GM12891 (cell line): Measurements from ENCODE around the gene FZD8.

Source experiments
- POLR2A ChIP-seq: IDR thresholded peaks from 2 replicates; pipeline ENCODE4 v1.6.1; 2011; ENCODE audit warnings: low read depth, low read length, control low read depth
- POLR2AphosphoS5 ChIP-seq: IDR thresholded peaks from 2 replicates; pipeline ENCODE4 v1.6.1; 2011; ENCODE audit warnings: low read depth, low read length, control low read depth
- POU2F2 ChIP-seq: IDR thresholded peaks from 2 replicates; pipeline ENCODE4 v1.6.1; 2011; ENCODE audit warnings: low read depth, mild to moderate bottlenecking, control low read depth, low read length, moderate library complexity
- TAF1 ChIP-seq: IDR thresholded peaks from 2 replicates; pipeline ENCODE4 v1.6.1; 2011; ENCODE audit warnings: low read depth, low read length, control low read depth

DNA sequence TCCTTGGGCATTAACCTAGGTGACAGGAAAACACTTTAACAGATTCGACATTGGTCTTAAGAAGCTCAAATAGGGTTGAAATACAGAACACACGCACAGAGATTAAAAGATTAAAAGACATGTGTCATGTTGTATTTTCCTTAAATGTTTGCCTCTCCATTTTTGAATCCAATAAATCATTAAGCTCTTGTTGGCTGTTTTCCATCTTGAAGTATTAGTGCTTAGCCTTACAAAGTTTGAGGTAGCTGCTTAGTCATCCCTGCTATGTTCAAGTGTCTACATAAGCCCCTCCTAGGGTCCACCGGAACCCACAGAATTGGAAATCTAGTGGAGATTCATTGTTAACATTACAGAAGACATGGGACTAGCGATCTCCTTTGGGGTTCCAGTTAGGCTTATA is 49.7 kb downstream of the FZD8 start:
- TF ChIP-seq TAF1 (no peak), POLR2AphosphoS5 (no peak), POLR2A (no peak), POU2F2 (no peak)
